OCI-LY1 (cell line): ENCODE measurements around the gene SLC4A7.

ENCODE experiments used
- CTCF ChIP-seq: fragments of 200-600 bp; sonication (generic), shearing (Covaris generic); IDR thresholded peaks from 2 replicates; pipeline ENCODE4 v1.5.1; 2017; ENCODE audit warnings: mild to moderate bottlenecking, antibody characterized with exemption, low read length, moderate library complexity, mixed read lengths
- EZH2 ChIP-seq: fragments of 200-600 bp; sonication (generic), shearing (Covaris generic); IDR thresholded peaks from 2 replicates; pipeline ENCODE4 v1.8.0; 2017; ENCODE audit warnings: borderline replicate concordance, mixed run types, mild to moderate bottlenecking, antibody characterized with exemption, low read length, moderate library complexity, mixed read lengths

- TF ChIP-seq CTCF (no peak), EZH2 (no peak)
Measured at GRCh38 chr3:27415202-27415601, 69.0 kb downstream of the SLC4A7 start.
